Body of pancreas (tissue), 4 donors: Measurements from ENCODE around the gene RHEX.

ENCODE experiments used
- CTCF ChIP-seq, 7 experiments: fragments of 450-650 bp in 4 of 7; fragments of 200-600 bp in 3 of 7; sonication (generic) in 3 of 7; IDR thresholded peaks; one replicate each; pipeline ENCODE4 v1.5.1; 2016 to 2019; ENCODE audit warnings: antibody characterized with exemption in 7 of 7
- POLR2A ChIP-seq, 3 donors: fragments of 450-650 bp; IDR thresholded peaks; one replicate each; pipeline ENCODE4 v1.6.1; 2016; ENCODE audit warnings: antibody characterized with exemption in 3 of 3, mild to moderate bottlenecking in 2 of 3

- TF ChIP-seq CTCF (IDR thresholded peaks at IDR 0.05) = no peak
- TF ChIP-seq POLR2A (IDR thresholded peaks at IDR 0.05) = no peak
Measured at GRCh38 chr1:206010060-206010459, 42.9 kb upstream of the RHEX start.
